IPS-NIHi7 (cell line): ENCODE measurements around the gene GPC3.
A peak's percentile ranks its signal among the peaks of the same experiment; 100 is the strongest.
"Not testable (repeated sequence)": the region's sequence is repeated elsewhere in the genome, so short reads cannot be mapped to it uniquely, and the experiment has no call there.

Source experiments
- DNase-seq: peaks from one replicate; pipeline ENCODE4 v3.0.0; 2012; ENCODE audit warnings: mixed read lengths; ENCODE audit errors: extremely low spot score

GPC3 gene

DNA sequence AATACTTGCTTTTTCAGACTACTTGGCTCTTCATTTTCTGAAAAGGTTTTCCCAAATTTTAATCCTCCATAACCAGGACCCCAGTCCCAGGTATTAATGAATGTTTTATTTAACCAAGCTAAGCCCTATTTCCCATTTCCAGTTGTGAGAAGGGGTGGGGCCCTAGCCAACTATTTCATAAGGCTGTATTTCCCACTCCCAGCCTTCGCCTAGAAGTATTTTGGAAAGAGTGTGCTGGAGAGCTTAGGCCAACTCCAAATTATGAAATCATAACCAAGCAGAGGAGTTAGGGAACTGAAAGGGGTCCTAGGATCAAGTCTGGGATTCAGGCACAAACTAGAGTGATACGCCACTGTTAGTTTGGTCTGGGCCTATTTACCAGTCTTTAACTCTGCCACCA, 421.7 kb downstream of the GPC3 start:
- DNase-seq = no peak

DNA sequence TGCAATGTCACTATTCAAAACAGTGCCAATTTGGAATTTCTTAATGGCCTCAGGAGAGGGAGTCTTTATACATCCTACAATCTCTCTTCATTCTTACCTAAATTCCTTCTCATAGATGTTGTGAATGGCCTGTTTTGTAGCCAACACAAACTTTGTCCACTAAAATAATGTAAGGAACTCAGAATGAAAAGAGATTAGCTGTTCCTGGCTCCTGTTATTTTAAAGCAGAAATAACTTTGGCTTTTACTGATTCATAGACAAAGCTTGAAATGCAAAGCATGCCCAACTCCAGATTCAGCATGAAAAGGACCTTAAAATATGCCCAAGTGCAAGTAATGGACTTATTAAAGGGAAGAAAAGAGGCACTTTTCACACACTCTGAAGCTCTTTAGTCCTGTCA, 424.1 kb downstream of the GPC3 start:
- DNase-seq = no peak

DNA sequence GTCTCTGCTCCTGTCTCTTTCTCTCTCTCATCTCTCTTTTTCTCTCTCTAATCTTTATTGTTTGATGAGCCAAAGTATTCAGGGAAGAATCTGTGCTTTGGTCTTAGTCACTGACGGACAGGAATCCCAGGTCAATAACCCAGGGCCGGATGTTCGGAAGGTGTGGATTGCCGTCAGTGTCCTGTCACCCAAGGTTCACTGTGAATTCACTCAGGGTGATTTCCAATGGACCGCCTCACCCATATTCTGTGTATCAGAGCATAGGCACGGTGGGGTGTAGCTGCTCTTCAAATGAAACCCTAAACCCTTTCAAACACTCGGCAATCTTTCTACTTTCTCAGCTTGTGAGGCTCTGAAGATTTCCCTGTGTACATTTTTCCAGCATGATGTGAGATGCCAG, 425.5 kb downstream of the GPC3 start:
- no peak for DNase-seq

DNA sequence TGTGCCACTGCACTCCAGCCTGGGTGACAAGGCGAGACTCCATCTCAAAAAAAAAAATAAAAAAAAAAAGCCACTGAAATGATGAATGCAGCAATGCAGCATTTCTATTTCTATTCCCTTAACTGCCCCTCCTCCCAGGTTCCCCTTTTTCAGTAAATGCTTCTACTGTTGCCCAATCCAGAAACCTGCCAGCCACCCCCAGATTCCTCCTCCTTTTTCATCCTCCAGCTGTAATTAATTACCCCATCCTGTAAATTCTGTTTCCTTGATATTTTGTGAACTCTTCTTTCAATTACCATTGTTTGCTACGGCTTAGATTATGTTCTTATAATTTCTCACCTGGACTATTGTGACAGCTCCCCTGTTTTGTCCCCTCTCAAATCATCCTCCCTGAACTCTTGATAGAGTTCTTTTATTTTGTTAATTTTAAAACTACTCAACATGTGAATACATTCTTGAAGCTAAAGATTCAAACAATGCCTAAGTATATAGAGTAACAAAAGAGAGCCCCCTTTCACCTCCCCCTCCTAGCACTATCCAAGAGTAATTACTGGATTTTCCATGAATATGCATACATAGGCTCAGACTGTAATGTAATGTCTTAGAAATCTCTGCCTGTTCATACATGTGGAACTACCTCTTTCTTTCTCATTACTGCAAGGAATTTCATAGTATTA, 429.5 kb downstream of the GPC3 start:
- peak; percentile 33 for DNase-seq

DNA sequence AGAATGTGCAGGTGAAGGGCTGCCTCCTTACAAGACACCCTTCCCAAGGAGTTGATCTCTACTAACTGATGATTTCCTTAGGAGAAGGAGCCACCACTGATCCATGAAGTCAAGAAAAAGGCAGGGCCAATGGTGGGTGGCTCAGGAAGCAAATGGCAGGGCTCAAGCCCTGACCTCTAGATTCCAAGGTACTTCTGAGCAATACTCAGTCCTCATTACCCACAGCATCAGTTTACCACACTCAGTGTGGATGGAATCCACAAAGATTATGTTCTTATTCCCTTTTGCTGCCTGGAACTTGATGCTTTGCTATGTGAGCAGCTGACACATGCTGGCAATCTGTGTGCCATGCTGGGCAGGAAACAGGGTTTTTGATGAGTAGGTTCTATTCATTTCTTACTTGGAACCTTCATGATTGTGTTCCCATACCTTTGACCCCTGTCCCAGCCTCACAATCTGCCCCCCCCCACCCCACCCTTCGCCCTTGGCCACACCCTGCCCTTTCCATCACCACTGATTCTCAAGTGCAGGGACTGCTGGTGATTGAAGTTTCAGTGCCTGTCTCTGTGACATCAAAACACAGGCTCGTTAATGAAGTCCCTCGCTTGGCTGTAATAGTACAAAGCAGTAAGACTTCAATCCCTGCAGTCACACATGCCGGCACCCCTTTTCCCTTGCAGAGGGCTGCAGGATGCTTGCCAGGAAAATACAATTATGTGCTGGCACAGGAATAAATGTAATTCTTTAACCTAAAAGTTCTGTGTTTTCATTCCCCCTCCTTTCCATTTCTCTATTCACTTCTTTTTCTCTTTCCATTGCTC, 434.5 kb downstream of the GPC3 start:
- DNase-seq = no peak

DNA sequence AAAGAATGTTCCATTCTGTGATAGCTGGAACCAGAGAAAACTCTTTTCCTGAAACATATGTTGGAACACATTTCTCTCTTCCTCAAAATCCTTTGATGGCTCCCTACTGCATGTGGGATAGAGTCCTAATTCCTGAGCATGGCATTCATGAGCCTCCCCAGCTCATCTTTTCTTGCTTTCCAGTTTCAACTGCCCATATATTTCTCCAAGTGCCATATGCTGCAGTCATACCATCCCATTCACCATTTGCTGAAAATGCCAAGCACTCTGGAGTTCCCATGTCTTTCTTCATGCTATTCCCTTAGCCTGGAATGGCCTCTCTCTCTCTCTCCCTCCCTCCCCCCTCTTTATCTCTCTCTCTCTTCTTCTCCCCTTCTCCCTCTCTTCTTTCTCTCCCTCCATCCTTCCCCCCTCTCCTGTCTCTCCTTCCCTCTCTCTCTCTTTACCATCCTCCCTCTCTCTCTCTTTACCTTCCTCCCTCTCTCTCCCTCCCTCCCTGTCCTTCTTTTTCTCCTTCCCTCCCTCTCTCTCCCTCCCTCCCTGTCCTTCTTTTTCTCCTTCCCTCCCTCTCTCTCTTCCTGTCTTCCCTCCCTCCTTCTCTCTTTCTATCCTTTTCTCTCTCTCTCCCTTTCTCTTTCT, 436.0 kb downstream of the GPC3 start:
- DNase-seq = no peak

DNA sequence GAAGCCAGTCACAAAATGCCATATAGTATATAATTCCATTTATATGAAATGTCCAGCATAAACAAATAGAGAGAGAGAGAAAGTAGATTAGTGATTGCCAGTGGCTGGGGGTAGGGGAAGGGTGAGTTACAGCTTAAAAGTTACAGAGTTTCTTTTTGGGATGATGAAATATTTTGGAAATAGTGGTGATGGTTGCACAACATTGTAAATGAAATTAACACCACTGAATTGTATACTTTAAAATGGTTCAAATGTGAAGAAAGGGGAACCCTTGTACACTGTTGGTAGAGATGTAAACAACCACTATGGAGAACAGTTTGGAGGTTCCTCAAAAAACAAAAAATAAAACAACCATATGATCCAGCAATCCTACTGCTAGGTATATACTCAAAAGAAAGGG, 439.0 kb downstream of the GPC3 start:
- DNase-seq = no peak

DNA sequence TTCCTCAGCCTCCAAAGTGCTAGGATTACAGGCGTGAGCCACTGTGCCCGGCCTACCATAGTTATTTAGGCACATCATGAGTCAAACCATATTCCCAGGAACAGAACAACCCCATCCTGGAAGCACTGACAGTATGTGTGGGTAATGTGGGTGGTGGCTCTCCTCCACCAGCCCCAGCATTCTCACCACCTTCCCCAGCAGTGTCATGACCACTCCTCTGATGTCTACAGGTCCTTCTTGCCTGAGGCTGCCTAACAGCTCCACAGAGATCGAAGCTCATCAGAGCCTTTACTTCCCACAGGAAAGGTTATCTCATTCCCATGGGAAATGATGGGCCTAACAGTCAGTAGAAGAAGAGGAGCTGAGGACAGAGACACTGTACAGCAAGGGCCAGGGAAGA, 440.6 kb downstream of the GPC3 start:
- no peak for DNase-seq

DNA sequence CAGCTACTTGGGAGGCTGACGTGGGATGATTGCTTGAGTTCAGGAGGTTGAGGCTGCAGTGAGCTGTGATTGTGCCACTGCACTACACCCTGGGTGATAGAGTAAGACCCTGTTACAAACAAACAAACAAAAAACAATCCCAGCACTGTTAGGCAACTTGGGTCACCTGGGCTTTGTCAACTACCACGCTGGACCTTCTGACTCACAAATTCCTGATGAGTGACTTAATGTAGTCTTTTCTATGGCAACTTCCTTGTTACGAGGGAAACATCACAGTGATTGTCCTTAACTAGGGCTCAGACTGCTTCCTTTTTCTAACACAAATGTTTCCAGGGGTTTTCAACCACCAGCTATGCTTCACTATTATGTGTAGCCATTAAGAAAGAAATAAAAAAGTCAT, 441.3 kb downstream of the GPC3 start:
- DNase-seq = no peak

DNA sequence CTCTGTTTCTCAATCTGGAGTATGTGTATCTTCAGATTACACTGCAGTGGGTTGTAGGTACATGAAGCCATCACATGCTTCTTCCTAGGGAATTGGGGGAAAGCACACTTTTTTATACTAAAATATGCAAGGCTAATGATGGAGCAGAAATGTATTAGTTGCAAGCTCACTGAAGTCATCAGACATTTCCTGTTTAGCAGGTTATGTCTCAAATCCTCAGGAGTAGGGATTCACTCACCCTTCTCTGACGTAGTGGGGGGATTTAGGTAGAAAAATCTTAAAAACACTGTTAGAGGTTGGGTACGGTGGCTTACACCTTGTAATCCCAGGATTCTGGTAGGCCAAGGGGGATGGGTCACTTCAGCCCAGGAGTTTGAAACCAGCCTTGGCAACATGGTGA, 441.7 kb downstream of the GPC3 start:
- DNase-seq = no peak

DNA sequence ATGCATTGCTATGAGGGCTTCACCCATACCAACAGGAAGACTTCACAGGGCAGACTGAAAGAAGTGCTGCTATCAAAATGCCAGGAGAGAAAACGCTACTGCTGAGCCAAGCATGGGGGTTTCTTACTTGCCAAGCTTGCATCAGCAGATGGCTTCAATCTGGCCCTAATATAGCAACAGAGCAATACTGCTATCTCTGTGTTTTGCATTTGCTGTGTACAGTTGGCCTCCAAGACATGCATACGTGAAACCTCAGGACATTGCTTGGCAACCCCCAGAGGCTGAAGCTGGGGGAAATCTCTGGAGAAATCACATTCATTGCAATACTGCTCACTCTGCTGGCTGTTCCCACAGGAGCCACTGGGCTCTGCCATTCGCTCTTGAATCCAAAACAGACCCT, 442.9 kb downstream of the GPC3 start:
- DNase-seq = no peak

DNA sequence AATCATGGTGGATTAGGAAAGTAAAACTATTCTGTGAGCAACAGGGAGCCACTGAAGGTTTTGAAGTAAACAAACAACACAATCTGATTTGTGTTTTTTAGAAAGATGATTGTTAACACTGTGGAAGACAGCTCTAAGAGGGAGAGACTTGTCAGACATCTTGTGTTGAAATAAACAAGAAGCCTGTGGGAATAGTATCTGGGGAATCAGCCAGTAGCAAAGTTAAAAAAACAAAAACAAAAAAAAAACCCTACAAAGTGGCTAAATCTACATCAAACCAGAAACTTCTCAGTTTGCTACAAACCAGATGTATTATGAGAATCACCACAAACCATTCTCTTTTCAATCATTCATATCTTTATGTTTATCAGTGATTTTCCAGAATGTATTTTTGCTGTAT, 444.4 kb downstream of the GPC3 start:
- no peak for DNase-seq

DNA sequence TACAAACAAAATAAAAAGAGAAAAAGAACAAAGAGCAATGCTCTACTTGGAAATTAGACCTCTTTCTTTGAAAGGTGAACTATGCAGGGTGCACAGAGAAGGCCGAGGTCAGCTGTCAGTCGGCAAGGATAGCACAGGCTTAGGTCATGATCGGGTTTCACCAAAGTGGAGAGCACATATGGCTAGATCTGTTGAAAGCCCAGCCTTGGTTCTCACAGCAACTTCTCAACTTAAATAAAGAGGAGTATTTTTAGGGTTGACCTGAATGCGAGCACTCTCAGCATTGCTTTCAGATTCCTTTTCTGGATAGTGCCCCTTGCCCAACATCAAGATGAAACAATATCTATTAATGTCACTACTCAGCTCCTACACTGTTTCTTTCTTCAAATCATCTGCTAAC, 447.2 kb downstream of the GPC3 start:
- DNase-seq = no peak

DNA sequence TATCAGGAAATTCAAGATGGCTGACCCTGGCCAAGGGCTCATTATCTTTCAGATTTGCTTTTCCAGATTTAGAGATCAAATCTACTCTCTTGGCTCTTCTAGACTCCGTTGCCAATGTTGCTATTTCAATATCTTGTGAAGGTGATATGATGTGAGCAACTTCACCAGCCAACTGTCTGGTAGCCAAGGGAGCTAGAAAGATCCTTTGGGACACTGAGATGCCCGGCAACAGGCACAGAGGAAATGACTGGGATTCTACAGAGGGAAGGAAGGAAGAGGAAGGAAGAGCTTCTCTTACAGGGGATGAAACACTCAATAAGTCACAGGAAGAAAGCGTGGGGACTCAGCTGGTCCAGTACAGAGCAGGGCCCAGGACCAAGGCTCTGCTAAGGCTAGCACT, 448.3 kb downstream of the GPC3 start:
- no peak for DNase-seq

DNA sequence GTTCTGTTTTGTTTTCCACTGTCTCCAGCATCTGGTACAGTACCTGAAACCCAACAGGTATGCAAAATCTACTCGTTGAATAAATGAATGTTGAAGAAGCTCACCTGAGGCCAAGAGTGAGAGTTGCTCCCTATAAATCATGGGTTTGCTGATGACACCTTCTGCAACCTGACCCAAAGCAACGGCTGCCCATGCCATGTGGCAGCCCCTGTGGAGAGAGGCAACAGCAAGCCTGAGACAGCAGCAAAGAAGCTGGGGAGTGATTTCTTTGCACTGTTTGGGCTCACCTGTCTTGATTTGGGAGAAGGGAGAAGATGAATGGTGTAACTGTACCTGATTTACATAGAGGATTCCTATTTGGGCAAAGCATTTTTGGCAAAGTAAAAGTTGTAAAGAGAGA, 450.3 kb downstream of the GPC3 start:
- no peak for DNase-seq

DNA sequence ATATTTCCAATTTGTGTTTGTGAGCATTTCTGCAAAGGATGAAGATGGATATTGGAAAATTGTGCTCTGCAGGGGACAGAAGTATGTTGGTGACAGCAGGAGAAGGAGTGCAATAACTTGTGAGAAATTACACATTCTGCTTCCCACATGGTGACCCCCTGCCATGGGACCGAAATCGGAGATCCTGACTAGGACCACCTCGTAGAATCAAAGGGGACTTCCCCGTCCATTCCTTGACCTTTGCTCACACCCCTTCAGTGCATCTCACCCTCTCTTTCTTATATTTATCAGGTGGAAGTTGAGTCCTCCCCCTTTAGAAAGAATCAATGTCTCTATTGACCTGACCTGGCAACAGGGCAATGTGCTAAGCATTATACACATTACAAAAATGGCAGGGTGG, 451.2 kb downstream of the GPC3 start:
- DNase-seq = no peak

DNA sequence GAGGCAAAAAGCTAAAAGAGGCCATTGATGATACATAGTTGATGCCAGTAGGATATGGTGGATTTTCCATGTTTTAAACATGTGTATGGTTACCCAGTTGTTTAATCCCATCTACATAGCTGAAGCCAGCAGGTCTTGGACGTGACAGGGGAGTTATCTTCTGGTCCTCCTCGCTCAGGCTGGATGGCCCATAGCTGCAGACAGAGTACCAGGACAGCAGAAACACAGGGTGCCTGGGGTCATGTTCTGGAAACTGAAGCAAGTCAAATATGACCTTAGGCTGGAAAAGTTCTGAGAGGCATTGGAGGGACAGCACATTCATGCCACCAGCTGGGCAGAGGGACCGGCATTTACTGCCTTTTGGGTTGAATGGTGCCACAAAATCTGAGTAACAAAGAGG, 452.1 kb downstream of the GPC3 start:
- DNase-seq = no peak

DNA sequence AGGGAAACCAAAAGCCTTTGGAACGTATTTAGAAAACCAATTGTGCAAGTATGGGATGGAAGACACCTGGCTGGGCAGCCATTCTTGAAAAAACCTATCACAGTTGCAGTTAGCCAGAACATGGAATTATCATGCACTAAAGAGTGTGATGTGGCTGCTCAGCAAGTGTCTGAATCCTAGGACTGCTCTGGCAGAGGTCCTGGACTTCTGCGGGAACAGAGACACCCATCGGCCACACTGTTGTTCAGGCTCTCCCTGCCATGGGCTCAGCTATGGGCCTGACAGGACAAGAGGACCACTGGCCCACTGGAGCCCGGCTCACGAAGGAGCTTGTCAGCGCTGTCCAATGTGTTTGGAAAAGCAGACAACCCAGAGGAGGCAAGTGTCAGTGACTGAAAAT, 454.4 kb downstream of the GPC3 start:
- no peak for DNase-seq

DNA sequence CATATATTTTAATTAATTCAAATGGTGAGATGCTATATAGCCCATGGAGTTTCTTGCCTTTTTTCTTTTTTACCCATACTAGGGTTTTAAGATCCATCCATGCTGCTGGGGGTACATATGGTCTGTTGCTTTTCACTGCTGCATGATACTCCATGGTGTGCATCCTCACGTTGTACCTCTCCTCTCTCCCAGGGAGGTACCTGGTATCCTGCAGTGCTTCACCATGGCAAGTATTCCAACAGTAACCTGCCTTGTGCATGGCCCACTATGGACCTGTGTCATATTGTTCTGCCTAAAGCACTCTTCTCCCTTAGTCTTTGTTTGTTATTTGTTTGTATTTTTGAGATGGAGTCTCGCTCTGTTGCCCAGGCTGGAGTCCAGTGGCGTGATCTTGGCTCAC, 455.8 kb downstream of the GPC3 start:
- no peak for DNase-seq

DNA sequence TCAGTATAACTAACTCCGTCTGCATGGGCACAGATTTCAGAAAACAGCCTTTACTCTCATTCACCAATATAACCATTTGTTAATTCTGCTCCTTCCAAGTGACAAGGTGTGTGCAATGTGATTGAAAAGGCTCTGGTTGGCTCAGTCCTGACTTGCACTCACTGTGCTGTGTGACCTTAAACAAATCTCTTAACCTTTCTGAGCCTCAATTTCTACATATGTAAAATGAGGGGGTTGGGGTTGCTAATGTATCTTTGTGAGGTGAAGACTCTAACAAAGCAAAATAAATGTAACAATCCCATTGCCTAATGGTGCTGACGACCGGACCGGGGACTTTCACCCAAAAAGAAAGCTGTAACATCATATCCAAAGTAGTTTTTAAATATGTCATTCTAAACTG, 457.6 kb downstream of the GPC3 start:
- no peak for DNase-seq

DNA sequence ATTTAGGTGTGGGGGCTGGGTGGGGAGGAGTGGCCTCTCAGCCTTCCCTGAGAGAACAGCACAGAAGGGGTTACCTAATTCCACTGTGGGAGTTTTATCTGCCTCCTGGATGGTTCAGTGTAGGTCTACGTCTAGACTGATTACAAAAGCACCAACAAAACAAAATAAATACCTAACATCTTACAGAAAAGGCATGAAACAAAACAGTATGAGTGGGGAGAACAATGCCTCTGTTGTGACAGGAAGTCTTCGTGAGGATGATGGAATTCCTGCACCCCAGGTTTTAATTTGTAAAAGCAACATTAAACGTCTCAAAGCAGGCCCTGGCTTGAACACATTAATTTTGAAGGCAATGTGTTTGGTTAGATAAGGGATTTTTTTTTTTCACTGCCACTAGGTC, 458.0 kb downstream of the GPC3 start:
- DNase-seq = no peak

DNA sequence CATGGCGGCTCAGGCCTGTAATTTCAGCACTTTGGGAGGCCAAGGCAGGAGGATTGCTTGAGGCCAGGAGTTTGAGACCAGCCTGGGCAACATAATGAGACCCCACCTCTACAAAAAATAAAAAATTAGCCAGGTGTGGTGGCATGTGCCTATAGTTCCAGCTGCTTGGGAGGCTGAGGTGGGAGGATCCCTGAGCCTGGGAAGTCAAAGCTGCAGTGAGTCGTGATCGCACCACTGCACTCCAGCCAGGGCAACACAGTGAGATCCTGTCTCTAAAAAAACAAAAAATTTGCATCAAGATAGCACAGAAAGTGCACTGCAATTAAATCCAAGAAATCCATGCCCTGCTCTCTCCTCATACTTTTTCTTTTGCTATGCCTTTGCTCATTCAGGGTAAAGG, 458.6 kb downstream of the GPC3 start:
- not testable (repeated sequence) for DNase-seq

DNA sequence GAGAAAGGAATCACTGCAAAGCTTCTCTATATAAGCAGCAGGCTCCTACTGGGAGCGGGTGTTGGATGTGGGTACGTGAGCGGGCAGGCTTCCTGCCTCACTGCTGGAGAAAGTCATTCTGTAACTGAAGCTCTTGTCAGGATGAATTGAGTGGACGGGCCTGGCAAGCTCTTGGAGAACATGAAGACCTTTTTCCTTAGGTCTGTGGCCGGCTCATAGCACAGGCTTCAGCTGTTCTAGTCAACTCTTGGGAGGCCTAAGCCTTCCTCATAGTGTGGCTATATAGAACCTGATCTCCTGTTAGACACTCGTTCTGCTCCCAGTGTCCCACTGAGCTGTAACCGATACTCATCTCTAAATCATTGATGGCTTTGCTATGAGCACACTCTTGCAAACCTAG, 461.9 kb downstream of the GPC3 start:
- DNase-seq = no peak
